Astrocyte of the spinal cord (primary cell): ENCODE measurements around the gene ATF6B.

Experiments used
- DNase-seq: peaks from one replicate; pipeline ENCODE4 v3.0.0; 2011; ENCODE audit warnings: low read depth, low spot score
- H3K4me3 ChIP-seq: 2 replicates; pipeline ENCODE4 v1.5.1; 2011; ENCODE audit warnings: low read depth, mild to moderate bottlenecking, low read length, moderate library complexity
- in situ Hi-C: cut with HindIII; loops from 2 replicates; pipeline ENCODE4 v1.10.0; 2017; ENCODE audit warnings: low sequenced_read_pairs
- TF ChIP-seq, protein P1 (sequence below): IDR thresholded peaks from 2 replicates; pipeline ENCODE4 v1.5.1; 2012; ENCODE audit warnings: low read depth, mild to moderate bottlenecking, low read length, inconsistent platforms

The ATF6B gene

DNA sequence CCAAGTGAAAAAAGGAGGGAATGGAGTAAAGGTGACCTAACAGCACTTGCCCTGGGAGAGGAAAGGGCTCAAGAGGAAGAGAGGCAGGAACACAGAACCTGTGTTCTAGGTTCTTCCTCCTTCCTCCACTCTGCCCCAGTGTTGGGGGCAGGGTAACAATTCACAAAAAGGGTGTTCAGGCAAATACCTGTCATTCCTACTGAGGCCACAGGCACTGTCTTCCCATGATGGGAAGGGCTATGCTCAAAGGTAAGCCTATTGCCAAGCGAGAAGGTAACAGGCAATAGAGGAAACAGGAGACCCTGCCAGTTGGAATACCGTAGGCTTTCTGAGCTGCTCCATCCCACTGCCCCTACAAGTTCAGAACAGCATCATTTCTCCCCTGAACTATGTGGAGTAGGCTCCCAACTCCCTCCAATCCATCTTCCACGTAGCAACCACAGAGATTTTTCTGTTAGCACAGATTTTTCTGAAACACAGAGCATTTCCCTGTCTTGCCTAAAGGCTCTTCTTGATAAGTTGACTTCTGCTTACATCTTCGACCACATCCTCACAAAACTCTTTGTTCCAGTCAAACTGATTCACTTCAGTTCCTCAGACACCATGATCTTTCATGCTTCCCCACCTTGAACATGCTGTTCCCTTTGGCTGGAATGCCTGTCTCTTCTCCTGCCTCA lies 45.1 kb upstream of the ATF6B start:
- TF ChIP-seq, protein P1, sequence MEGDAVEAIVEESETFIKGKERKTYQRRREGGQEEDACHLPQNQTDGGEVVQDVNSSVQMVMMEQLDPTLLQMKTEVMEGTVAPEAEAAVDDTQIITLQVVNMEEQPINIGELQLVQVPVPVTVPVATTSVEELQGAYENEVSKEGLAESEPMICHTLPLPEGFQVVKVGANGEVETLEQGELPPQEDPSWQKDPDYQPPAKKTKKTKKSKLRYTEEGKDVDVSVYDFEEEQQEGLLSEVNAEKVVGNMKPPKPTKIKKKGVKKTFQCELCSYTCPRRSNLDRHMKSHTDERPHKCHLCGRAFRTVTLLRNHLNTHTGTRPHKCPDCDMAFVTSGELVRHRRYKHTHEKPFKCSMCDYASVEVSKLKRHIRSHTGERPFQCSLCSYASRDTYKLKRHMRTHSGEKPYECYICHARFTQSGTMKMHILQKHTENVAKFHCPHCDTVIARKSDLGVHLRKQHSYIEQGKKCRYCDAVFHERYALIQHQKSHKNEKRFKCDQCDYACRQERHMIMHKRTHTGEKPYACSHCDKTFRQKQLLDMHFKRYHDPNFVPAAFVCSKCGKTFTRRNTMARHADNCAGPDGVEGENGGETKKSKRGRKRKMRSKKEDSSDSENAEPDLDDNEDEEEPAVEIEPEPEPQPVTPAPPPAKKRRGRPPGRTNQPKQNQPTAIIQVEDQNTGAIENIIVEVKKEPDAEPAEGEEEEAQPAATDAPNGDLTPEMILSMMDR = no peak
- H3K4me3 ChIP-seq = no peak overlapping the region
- in situ Hi-C loops = no loop called here
- no peak for DNase-seq

DNA sequence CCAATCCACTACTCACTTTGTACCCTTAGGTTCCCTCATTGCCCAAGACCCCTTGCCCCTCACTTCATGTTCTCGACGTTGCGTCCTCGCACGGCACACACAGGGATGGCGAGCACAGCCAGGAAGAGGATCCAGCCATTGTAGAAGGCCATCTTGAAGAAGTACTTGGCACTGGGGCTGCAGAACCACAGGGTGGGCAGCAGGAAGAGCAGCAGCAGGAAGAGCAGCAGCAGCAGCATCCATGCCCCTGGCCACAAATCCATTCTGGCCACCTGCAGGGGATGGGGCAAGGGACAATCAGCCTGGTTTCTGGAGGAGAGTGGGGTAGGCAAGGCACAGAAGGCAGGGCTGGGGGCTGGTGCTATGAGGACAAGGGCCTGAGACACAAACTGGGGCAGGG lies 43.2 kb upstream of the ATF6B start:
- no peak for DNase-seq
- in situ Hi-C loops = no loop called here
- TF ChIP-seq, protein P1 = no peak

DNA sequence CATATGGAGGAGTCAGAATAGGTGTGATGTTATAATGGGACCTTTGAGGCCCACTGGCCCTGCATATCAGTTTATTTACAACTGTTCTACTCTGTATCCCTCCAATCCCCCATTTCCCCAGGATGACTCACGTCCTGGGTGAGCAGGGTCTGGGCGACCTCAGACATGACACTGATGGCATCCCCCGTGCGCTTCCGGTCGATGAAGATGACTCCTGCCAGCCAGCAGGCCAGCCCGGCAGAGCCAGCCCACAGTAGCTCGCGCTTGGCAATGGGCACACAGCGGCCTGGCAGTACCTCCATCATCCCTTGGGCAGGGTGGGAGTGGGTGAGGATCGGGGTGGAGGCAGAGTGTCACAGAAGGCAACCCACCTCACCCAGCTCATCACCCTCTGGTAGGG lies 42.2 kb upstream of the ATF6B start:
- in situ Hi-C loops = no loop called here
- DNase-seq = no peak
- no peak overlapping the region for H3K4me3 ChIP-seq
- TF ChIP-seq, protein P1 = no peak

More for the DNA sequence above, 43.2 kb upstream of the ATF6B start:
- H3K4me3 ChIP-seq = no peak overlapping the region

DNA sequence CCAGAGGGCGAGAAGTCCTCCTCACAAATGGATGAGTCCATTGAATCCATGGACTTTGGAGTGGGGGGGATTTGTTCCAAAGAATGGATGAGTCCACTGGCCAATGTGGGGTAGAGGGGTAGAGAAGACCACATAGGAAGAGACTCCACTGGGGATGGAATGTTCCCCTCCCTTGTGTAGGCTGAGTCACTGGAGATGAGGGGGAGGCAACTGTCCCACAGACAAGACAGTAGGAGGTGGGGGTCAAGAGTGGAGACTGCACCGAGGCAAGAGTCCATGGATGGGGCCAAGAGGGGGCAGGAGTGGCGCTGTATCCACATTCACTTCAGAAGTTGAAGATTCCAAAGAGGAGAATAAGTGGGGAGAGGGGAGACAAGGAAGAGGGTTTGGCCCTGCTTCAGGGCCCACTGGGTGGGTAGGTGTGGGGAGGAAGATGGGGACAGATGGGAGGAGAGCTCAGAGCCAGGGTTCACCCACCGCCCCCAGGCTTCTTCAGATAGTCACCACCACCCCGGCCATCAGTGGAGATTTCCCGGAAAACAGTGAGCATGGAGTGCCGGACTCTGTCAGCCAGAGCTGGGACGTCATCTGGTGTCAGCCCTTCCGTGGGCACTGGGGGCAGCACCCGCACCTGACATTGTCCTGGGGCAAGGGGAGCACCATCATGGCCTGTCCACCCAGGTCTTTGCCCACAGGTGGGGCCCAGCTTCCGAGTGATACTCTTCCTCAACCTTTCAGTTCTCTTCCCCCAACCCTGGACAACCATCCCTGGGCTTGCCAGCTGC lies 41.0 kb upstream of the ATF6B start:
- in situ Hi-C loops = no loop called here
- no peak overlapping the region for H3K4me3 ChIP-seq
- no peak for DNase-seq

DNA sequence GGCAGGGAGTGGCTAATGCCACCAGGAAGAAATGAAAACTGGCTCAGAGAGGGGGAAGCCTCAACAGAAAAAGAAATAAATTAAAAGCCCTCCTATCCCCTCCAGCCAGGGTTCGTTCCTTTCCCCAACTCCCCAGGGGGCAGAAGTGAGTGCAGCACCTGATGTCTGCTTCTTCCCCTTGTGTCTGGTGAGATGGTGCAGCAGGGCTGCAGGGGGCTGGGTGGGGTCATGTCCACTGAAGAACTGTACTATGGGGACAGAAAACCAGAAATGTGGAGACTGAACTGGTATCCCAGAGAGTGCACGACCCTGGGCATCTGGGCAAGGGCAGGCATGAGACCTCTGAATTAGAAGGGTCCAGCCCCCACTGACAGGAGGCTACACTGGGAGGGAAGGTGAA lies 40.3 kb upstream of the ATF6B start:
- TF ChIP-seq, protein P1 = no peak
- DNase-seq = no peak
- H3K4me3 ChIP-seq = no peak overlapping the region
- in situ Hi-C loops = no loop called here

More for the DNA sequence above, 41.0 kb upstream of the ATF6B start:
- TF ChIP-seq, protein P1 = no peak

DNA sequence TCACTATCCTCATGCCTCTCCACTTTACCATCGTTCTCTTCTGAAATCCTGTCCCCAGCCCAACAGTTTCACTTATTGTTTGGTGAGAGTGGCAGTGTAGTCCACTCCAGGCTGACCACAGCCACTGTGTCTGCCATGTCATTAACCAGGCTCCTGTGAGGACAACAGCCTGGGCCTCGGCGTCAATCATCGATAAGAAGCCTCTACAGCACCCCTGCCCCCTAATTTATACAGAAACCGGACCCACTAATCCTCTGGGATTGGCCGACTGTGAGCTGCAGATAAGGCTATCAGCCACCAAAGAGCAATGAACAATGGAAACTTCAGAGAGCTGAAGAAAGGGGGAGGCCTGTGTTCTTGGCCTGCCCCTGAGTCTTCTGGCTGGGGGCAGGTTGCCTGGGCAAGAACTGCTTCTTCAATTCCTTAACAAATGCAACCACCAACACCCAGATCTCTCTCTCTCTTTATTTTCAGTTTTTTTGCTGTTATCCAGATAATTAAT lies 39.8 kb upstream of the ATF6B start:
- DNase-seq = no peak
- TF ChIP-seq, protein P1 = no peak
- H3K4me3 ChIP-seq = no peak overlapping the region
- in situ Hi-C loops = no loop called here
